Measurements from ENCODE around the gene TUBG1. TPM values are rescaled to one million over a fixed set of nuclear protein-coding genes. Genes with fewer than 3 reads are reported as not detected.
"Not testable (repeated sequence)": the region's sequence is repeated elsewhere in the genome, so short reads cannot be mapped to it uniquely, and the experiment has no call there.

The TUBG1 gene
- total and polyA plus RNA-seq, 2 of the 4 experiments (the other 2 are of a cell fraction) = 38.9 to 94.5 TPM

- peak within 1 kb of the TSS; percentile 35 for H2BK5ac ChIP-seq (ENCODE audit: low read depth, low read length, poor library complexity, severe bottlenecking)
- no peaks in the 10 kb centered on the region for H4K20me1 ChIP-seq (ENCODE audit: insufficient read depth, low read length)
- peaks cover 15% of the 10 kb centered on the region for H3K9me1 ChIP-seq (ENCODE audit: insufficient read depth, low read length)
- peak within 1 kb of the TSS; percentile 86 for H3K14ac ChIP-seq (replicated peaks; ENCODE audit: low read depth, low read length)
- H2BK15ac ChIP-seq (ENCODE audit: low read depth, low read length) = peak within 1 kb of the TSS; percentile 61; the same call in 1 of the 3 replicates
- dilution Hi-C loops (cut with HindIII; ENCODE audit: low sequenced_read_pairs, unreplicated experiment) = no loop called here
- peak within 1 kb of the TSS; percentile 61 for H3K27ac ChIP-seq (ENCODE audit: insufficient read depth, low read length)
- H2AFZ ChIP-seq (replicated peaks; ENCODE audit: low read length, poor library complexity) = peak within 1 kb of the TSS; percentile 94
- peaks cover 4 to 28% of the 10 kb centered on the region in 2 experiments; a peak in 2 of 4 replicates for H3K79me1 ChIP-seq (ENCODE audit: low read depth in 1 of 2, low read length in 2 of 2)
- WGBS, 2 experiments (ENCODE audit: extremely low coverage in 2 of 2, insufficient read length in 1 of 2) = 1% methylated on average over 26 of the region's 59 CpGs; no CpG with 5 or more reads in 1 of the 2 experiments
- peaks cover 2% of the 10 kb centered on the region for H3K27me3 ChIP-seq (ENCODE audit: control insufficient read depth, insufficient read depth, low read length)
- peak within 1 kb of the TSS; percentile 81 for H3K18ac ChIP-seq (ENCODE audit: low read depth, low read length)
- H3K4ac ChIP-seq (ENCODE audit: low read depth, low read length) = peak within 1 kb of the TSS; percentile 95
- peak within 1 kb of the TSS; percentile 69; the same call in 1 of the 2 replicates for H2BK120ac ChIP-seq (ENCODE audit: low read depth, low read length)
- intact Hi-C loops (cut with micrococcal nuclease) = loop anchor here (5.0 kb wide), 1 partner anchor 52 kb away; the partner anchor contains the start of genes RETREG3 and TUBG1
- ATAC-seq (ENCODE audit: low read depth) (peak; percentile 95), DNase-seq (peak; percentile 87)
- ChIA-PET POLR2A (ENCODE audit: unreplicated experiment) (no interaction called here), CTCF (interaction anchor here (1.1 to 1.6 kb wide), 2 partner anchors 24 to 81 kb away, joined by 3 read pairs; no protein-coding TSS in a partner anchor)
- H2AK5ac ChIP-seq (ENCODE audit: low read depth, low read length) = peak within 1 kb of the TSS; percentile 74
- H4K91ac ChIP-seq (ENCODE audit: insufficient read depth, low read depth, low read length) = peak within 1 kb of the TSS; percentile 72
- H4K5ac ChIP-seq (ENCODE audit: low read depth, low read length) = peak within 1 kb of the TSS; percentile 98
- peak within 1 kb of the TSS; percentile 87 for H2AK9ac ChIP-seq (replicated peaks; ENCODE audit: low read depth, low read length, poor library complexity)
- BruUV-seq (replicated peaks) = no TSS peak
- in situ Hi-C loops (cut with MboI; ENCODE audit: low sequenced_read_pairs) = no loop called here
- TF ChIP-seq MAZ (IDR thresholded peaks at IDR 0.05; ENCODE audit: borderline replicate concordance, low read depth, low read length) (peak; percentile 55; the same call in 1 of the 2 replicates), MXI1 (IDR thresholded peaks at IDR 0.05; ENCODE audit: borderline replicate concordance, low read depth, low read length) (peak; percentile 58; the same call in 1 of the 2 replicates), CTCF (conservative IDR thresholded peaks at IDR 0.05; ENCODE audit: low read depth, low read length) (no peak)
- no peaks in the 10 kb centered on the region for H3K9me3 ChIP-seq (ENCODE audit: control insufficient read depth, insufficient read depth, low read length)
- H3K23ac ChIP-seq (ENCODE audit: low read depth, low read length) = peak within 1 kb of the TSS; percentile 13; the same call in 1 of the 2 replicates
- peak within 1 kb of the TSS; percentile 96 for H3K4me2 ChIP-seq (ENCODE audit: low read depth, low read length)
- H3K56ac ChIP-seq (ENCODE audit: extremely low read depth, insufficient read depth, low read length) = peak within 1 kb of the TSS; percentile 25; the same call in 1 of the 2 replicates
- H3K4me3 ChIP-seq (ENCODE audit: insufficient read depth, low read depth, low read length) = peak within 1 kb of the TSS; percentile 66
- peak within 1 kb of the TSS; percentile 73 for H3K9ac ChIP-seq (ENCODE audit: low read depth, low read length)
- H4K8ac ChIP-seq (ENCODE audit: low read depth in 2 of 2, low read length in 2 of 2) = peak within 1 kb of the TSS; percentile 77 to 97
- peaks cover 8% of the 10 kb centered on the region; the same call in 1 of the 2 replicates for H3K36me3 ChIP-seq (ENCODE audit: control insufficient read depth, insufficient read depth, low read length)
- peaks cover 9% of the 10 kb centered on the region for H3K4me1 ChIP-seq (ENCODE audit: control insufficient read depth, insufficient read depth, low read length)
- no peak within 1 kb of the TSS for H2BK20ac ChIP-seq (ENCODE audit: low read depth, low read length)
These were observed 49.8 kb downstream of the TUBG1 start, which contains the start of gene TUBG2 for GRCh38 chr17:42659079-42659931. TSS of gene TUBG2 (plus strand) at chr17:42659284. CDS start at chr17:42659504, 220 bp downstream.

GRCh38 chr17:42659932-42660274, 50.4 kb downstream of the TUBG1 start:
- H3K36me3 ChIP-seq (ENCODE audit: control insufficient read depth, insufficient read depth, low read length); H3K14ac ChIP-seq (replicated peaks; ENCODE audit: low read depth, low read length); H2BK15ac ChIP-seq (ENCODE audit: low read depth, low read length); H2BK120ac ChIP-seq (ENCODE audit: low read depth, low read length); BruUV-seq (replicated peaks); H3K18ac ChIP-seq (ENCODE audit: low read depth, low read length); H3K27ac ChIP-seq (ENCODE audit: insufficient read depth, low read length); H2AK9ac ChIP-seq (replicated peaks; ENCODE audit: low read depth, low read length, poor library complexity); DNase-seq; POLR2A ChIA-PET (ENCODE audit: unreplicated experiment); H2AFZ ChIP-seq (replicated peaks; ENCODE audit: low read length, poor library complexity); H3K9ac ChIP-seq (ENCODE audit: low read depth, low read length); H3K9me3 ChIP-seq (ENCODE audit: control insufficient read depth, insufficient read depth, low read length); H2AK5ac ChIP-seq (ENCODE audit: low read depth, low read length); H4K8ac ChIP-seq (ENCODE audit: low read depth in 2 of 2, low read length in 2 of 2); H3K27me3 ChIP-seq (ENCODE audit: control insufficient read depth, insufficient read depth, low read length); H3K4me1 ChIP-seq (ENCODE audit: control insufficient read depth, insufficient read depth, low read length); H3K56ac ChIP-seq (ENCODE audit: extremely low read depth, insufficient read depth, low read length); H3K23ac ChIP-seq (ENCODE audit: low read depth, low read length); dilution Hi-C loops (cut with HindIII; ENCODE audit: low sequenced_read_pairs, unreplicated experiment); H4K20me1 ChIP-seq (ENCODE audit: insufficient read depth, low read length); in situ Hi-C loops (cut with MboI; ENCODE audit: low sequenced_read_pairs); H4K91ac ChIP-seq (ENCODE audit: insufficient read depth, low read depth, low read length); H3K4ac ChIP-seq (ENCODE audit: low read depth, low read length); H2BK5ac ChIP-seq (ENCODE audit: low read depth, low read length, poor library complexity, severe bottlenecking); H4K5ac ChIP-seq (ENCODE audit: low read depth, low read length); H2BK20ac ChIP-seq (ENCODE audit: low read depth, low read length): not testable (repeated sequence)
- Histone ChIP-seq H3K79me1 (ENCODE audit: low read depth in 1 of 2, low read length in 2 of 2) (peaks cover 4 to 28% of the 10 kb centered on the region in 2 experiments; a peak in 2 of 4 replicates), H3K4me2 (ENCODE audit: low read depth, low read length) (peak overlapping the region; percentile 69), H3K4me3 (ENCODE audit: insufficient read depth, low read depth, low read length) (peak overlapping the region; percentile 66), H3K9me1 (ENCODE audit: insufficient read depth, low read length) (peaks cover 15% of the 10 kb centered on the region)
- CTCF ChIA-PET = interaction anchor here (1.1 to 1.6 kb wide), 2 partner anchors 24 to 81 kb away, joined by 3 read pairs; no protein-coding TSS in a partner anchor
- intact Hi-C loops (cut with micrococcal nuclease) = loop anchor here (5.0 kb wide), 1 partner anchor 53 kb away; the partner anchor contains the start of genes RETREG3 and TUBG1
- ATAC-seq (ENCODE audit: low read depth) = peak; percentile 22
- no CpG with 5 or more reads among the region's 14 CpGs for WGBS, 2 experiments (ENCODE audit: extremely low coverage in 2 of 2, insufficient read length in 1 of 2)
